Measurements from ENCODE around the gene ZBED6. TPM values are rescaled to one million over a fixed set of nuclear protein-coding genes. Genes with fewer than 3 reads are reported as not detected.

Gene ZBED6
- total and polyA plus RNA-seq, 2 of the 4 experiments (the other 2 are of a cell fraction) = 3.8 to 26.2 TPM

- no peak overlapping the region for H2BK20ac ChIP-seq (ENCODE audit: low read depth, low read length)
- H3K4me1 ChIP-seq (ENCODE audit: control insufficient read depth, insufficient read depth, low read length) = peaks cover 2% of the 10 kb centered on the region
- H3K36me3 ChIP-seq (ENCODE audit: control insufficient read depth, insufficient read depth, low read length) = peaks cover 45% of the 10 kb centered on the region
- no peak overlapping the region for H2BK120ac ChIP-seq (ENCODE audit: low read depth, low read length)
- H3K27me3 ChIP-seq (ENCODE audit: control insufficient read depth, insufficient read depth, low read length) = no peaks in the 10 kb centered on the region
- CTCF ChIA-PET = interaction anchor here (0.7 kb wide), 1 partner anchor 30 kb away, joined by 3 read pairs; no protein-coding TSS in a partner anchor
- POLR2A ChIA-PET (ENCODE audit: unreplicated experiment) = no interaction called here
- no peak overlapping the region for H3K23ac ChIP-seq (ENCODE audit: low read depth, low read length)
- peaks cover 25 to 31% of the 10 kb centered on the region in 2 experiments for H3K79me1 ChIP-seq (ENCODE audit: low read depth in 1 of 2, low read length in 2 of 2)
- no peak for TF ChIP-seq CEBPB (IDR thresholded peaks at IDR 0.05; ENCODE audit: low read depth, low read length)
- TF ChIP-seq MXI1 (IDR thresholded peaks at IDR 0.05; ENCODE audit: borderline replicate concordance, low read depth, low read length) = no peak
- TF ChIP-seq, protein P1, sequence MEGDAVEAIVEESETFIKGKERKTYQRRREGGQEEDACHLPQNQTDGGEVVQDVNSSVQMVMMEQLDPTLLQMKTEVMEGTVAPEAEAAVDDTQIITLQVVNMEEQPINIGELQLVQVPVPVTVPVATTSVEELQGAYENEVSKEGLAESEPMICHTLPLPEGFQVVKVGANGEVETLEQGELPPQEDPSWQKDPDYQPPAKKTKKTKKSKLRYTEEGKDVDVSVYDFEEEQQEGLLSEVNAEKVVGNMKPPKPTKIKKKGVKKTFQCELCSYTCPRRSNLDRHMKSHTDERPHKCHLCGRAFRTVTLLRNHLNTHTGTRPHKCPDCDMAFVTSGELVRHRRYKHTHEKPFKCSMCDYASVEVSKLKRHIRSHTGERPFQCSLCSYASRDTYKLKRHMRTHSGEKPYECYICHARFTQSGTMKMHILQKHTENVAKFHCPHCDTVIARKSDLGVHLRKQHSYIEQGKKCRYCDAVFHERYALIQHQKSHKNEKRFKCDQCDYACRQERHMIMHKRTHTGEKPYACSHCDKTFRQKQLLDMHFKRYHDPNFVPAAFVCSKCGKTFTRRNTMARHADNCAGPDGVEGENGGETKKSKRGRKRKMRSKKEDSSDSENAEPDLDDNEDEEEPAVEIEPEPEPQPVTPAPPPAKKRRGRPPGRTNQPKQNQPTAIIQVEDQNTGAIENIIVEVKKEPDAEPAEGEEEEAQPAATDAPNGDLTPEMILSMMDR (conservative IDR thresholded peaks at IDR 0.05; ENCODE audit: low read depth, low read length) = no peak
- TF ChIP-seq ELK1 (IDR thresholded peaks at IDR 0.05; ENCODE audit: borderline replicate concordance, low read depth, low read length) = no peak
- no peak for TF ChIP-seq RCOR1 (IDR thresholded peaks at IDR 0.05; ENCODE audit: insufficient replicate concordance, low read length)
- no peak for TF ChIP-seq NFE2L2 (IDR thresholded peaks at IDR 0.05; ENCODE audit: low read depth, low read length)
- TF ChIP-seq, protein P2, sequence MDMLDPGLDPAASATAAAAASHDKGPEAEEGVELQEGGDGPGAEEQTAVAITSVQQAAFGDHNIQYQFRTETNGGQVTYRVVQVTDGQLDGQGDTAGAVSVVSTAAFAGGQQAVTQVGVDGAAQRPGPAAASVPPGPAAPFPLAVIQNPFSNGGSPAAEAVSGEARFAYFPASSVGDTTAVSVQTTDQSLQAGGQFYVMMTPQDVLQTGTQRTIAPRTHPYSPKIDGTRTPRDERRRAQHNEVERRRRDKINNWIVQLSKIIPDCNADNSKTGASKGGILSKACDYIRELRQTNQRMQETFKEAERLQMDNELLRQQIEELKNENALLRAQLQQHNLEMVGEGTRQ (IDR thresholded peaks at IDR 0.05; ENCODE audit: low read depth, low read length) = no peak
- no peak for TF ChIP-seq MAZ (IDR thresholded peaks at IDR 0.05; ENCODE audit: borderline replicate concordance, low read depth, low read length)
- TF ChIP-seq SMC3 (IDR thresholded peaks at IDR 0.05; ENCODE audit: low read depth, low read length) = no peak
- TF ChIP-seq RAD21 (IDR thresholded peaks at IDR 0.05; ENCODE audit: low read length) = no peak
- TF ChIP-seq POLR2A (IDR thresholded peaks at IDR 0.05; ENCODE audit: low read depth, low read length) = no peak
- TF ChIP-seq CHD1 (IDR thresholded peaks at IDR 0.05; ENCODE audit: low read depth, low read length) = no peak
- no peak for TF ChIP-seq MAFK (IDR thresholded peaks at IDR 0.05; ENCODE audit: low read depth, low read length)
- TF ChIP-seq FOS (IDR thresholded peaks at IDR 0.05; ENCODE audit: low read depth, low read length) = no peak
- no peak for TF ChIP-seq BHLHE40 (IDR thresholded peaks at IDR 0.05; ENCODE audit: low read depth, low read length)
- no peak for TF ChIP-seq RFX5 (IDR thresholded peaks at IDR 0.05; ENCODE audit: low read depth, low read length)
- H3K9me1 ChIP-seq (ENCODE audit: insufficient read depth, low read length) = no peaks in the 10 kb centered on the region
- ATAC-seq (ENCODE audit: low read depth) (no peak), DNase-seq (no peak)
- H3K27ac ChIP-seq (ENCODE audit: insufficient read depth, low read length) = no peak overlapping the region
- no peak overlapping the region for H3K4me2 ChIP-seq (ENCODE audit: low read depth, low read length)
- no peak overlapping the region for H4K5ac ChIP-seq (ENCODE audit: low read depth, low read length)
- H4K8ac ChIP-seq (ENCODE audit: low read depth in 2 of 2, low read length in 2 of 2) = no peak overlapping the region
- no TSS peak for BruUV-seq (replicated peaks)
- no peak overlapping the region for H3K9ac ChIP-seq (ENCODE audit: low read depth, low read length)
- in situ Hi-C loops (cut with MboI; ENCODE audit: low sequenced_read_pairs) (no loop called here), dilution Hi-C loops (cut with HindIII; ENCODE audit: low sequenced_read_pairs, unreplicated experiment) (no loop called here), intact Hi-C loops (cut with micrococcal nuclease) (no loop called here)
- H3K14ac ChIP-seq (replicated peaks; ENCODE audit: low read depth, low read length) = no peak overlapping the region
- peaks cover 4% of the 10 kb centered on the region for H4K20me1 ChIP-seq (ENCODE audit: insufficient read depth, low read length)
- no peak overlapping the region for H4K91ac ChIP-seq (ENCODE audit: insufficient read depth, low read depth, low read length)
- no CpG with 5 or more reads among the region's 4 CpGs for WGBS, 2 experiments (ENCODE audit: extremely low coverage in 2 of 2, insufficient read length in 1 of 2)
- H2AFZ ChIP-seq (replicated peaks; ENCODE audit: low read length, poor library complexity) = no peak overlapping the region
- no peaks in the 10 kb centered on the region for H3K9me3 ChIP-seq (ENCODE audit: control insufficient read depth, insufficient read depth, low read length)
- H3K18ac ChIP-seq (ENCODE audit: low read depth, low read length) = no peak overlapping the region
- H2BK15ac ChIP-seq (ENCODE audit: low read depth, low read length) = no peak overlapping the region
- no peak overlapping the region for H3K4me3 ChIP-seq (ENCODE audit: insufficient read depth, low read depth, low read length)
- no peak overlapping the region for H2AK9ac ChIP-seq (replicated peaks; ENCODE audit: low read depth, low read length, poor library complexity)
- H2AK5ac ChIP-seq (ENCODE audit: low read depth, low read length) = no peak overlapping the region
- H3K56ac ChIP-seq (ENCODE audit: extremely low read depth, insufficient read depth, low read length) = no peak overlapping the region
- H2BK5ac ChIP-seq (ENCODE audit: low read depth, low read length, poor library complexity, severe bottlenecking) = no peak overlapping the region
- H3K4ac ChIP-seq (ENCODE audit: low read depth, low read length) = no peak overlapping the region
These were observed 44.9 kb downstream of the ZBED6 start for GRCh38 chr1:203840208-203840808.

All from IMR-90 (cell line).